HEK293 (cell line): Measurements from ENCODE around the gene TRPM7.
A peak's percentile ranks its signal among the peaks of the same experiment; 100 is the strongest.

Experiments used
- ATF2 ChIP-seq: fragments of 450-650 bp; formaldehyde crosslinking; IDR thresholded peaks from 2 replicates; pipeline ENCODE4 v1.5.1; 2016; ENCODE audit warnings: missing biosample characterization, missing genetic modification characterization, low read depth
- ELK4 ChIP-seq: IDR thresholded peaks from 2 replicates; pipeline ENCODE4 v1.6.1; 2011; ENCODE audit warnings: mild to moderate bottlenecking, low read depth, low read length, borderline replicate concordance
- HOXA7 ChIP-seq: sonication (generic); formaldehyde crosslinking; IDR thresholded peaks from 2 replicates; pipeline ENCODE4 v1.8.1; 2022; ENCODE audit warnings: missing genetic modification reagents, borderline replicate concordance
- MEIS1 ChIP-seq: sonication (generic); formaldehyde crosslinking; IDR thresholded peaks from 2 replicates; pipeline ENCODE4 v1.8.1; 2022; ENCODE audit warnings: missing genetic modification reagents, mild to moderate bottlenecking, borderline replicate concordance
- PATZ1 ChIP-seq: fragments of 450-650 bp; formaldehyde crosslinking; IDR thresholded peaks from 2 replicates; pipeline ENCODE4 v1.5.1; 2016; ENCODE audit warnings: missing biosample characterization, missing genetic modification characterization
- PRDM2 ChIP-seq: fragments of 450-650 bp; formaldehyde crosslinking; IDR thresholded peaks from 2 replicates; pipeline ENCODE4 v1.5.1; 2016; ENCODE audit warnings: missing biosample characterization, missing genetic modification characterization, borderline replicate concordance
- SCRT1 ChIP-seq: fragments of 450-650 bp; formaldehyde crosslinking; IDR thresholded peaks from 2 replicates; pipeline ENCODE4 v1.5.1; 2016; ENCODE audit warnings: missing biosample characterization, missing genetic modification characterization, borderline replicate concordance
- WT1 ChIP-seq: fragments of 450-650 bp; formaldehyde crosslinking; IDR thresholded peaks from 2 replicates; pipeline ENCODE4 v1.5.1; 2016; ENCODE audit warnings: missing biosample characterization, missing genetic modification characterization
- ZBTB21 ChIP-seq: fragments of 450-650 bp; formaldehyde crosslinking; IDR thresholded peaks from 2 replicates; pipeline ENCODE4 v1.5.1; 2017; ENCODE audit warnings: missing biosample characterization, missing genetic modification characterization
- ZBTB7A ChIP-seq: fragments of 450-650 bp; formaldehyde crosslinking; IDR thresholded peaks from 2 replicates; pipeline ENCODE4 v1.5.1; 2016; ENCODE audit warnings: low read depth, missing biosample characterization, missing genetic modification characterization
- ZFP37 ChIP-seq: fragments of 450-650 bp; formaldehyde crosslinking; IDR thresholded peaks from 2 replicates; pipeline ENCODE4 v1.5.1; 2016; ENCODE audit warnings: missing biosample characterization, missing genetic modification characterization
- ZNF23 ChIP-seq: fragments of 450-650 bp; formaldehyde crosslinking; IDR thresholded peaks from 2 replicates; pipeline ENCODE4 v1.5.1; 2016; ENCODE audit warnings: missing biosample characterization, missing genetic modification characterization, borderline replicate concordance
- ZNF280D ChIP-seq: fragments of 450-650 bp; formaldehyde crosslinking; IDR thresholded peaks from 2 replicates; pipeline ENCODE4 v1.5.1; 2016; ENCODE audit warnings: missing biosample characterization, missing genetic modification characterization
- ZNF335 ChIP-seq: fragments of 450-650 bp; formaldehyde crosslinking; conservative IDR thresholded peaks from 2 replicates; pipeline ENCODE4 v1.5.1; 2016; ENCODE audit warnings: missing biosample characterization, missing genetic modification characterization
- ZNF362 ChIP-seq: fragments of 450-650 bp; formaldehyde crosslinking; IDR thresholded peaks from 2 replicates; pipeline ENCODE4 v1.5.1; 2016; ENCODE audit warnings: missing biosample characterization, missing genetic modification characterization
- ZNF37A ChIP-seq: fragments of 450-650 bp; IDR thresholded peaks from 2 replicates; pipeline ENCODE4 v1.5.1; 2018; ENCODE audit warnings: missing biosample characterization, missing genetic modification characterization
- ZNF391 ChIP-seq: fragments of 450-650 bp; formaldehyde crosslinking; IDR thresholded peaks from 2 replicates; pipeline ENCODE4 v1.5.1; 2016; ENCODE audit warnings: low read depth, missing biosample characterization, missing genetic modification characterization, borderline replicate concordance
- ZNF549 ChIP-seq: fragments of 450-650 bp; IDR thresholded peaks from 2 replicates; pipeline ENCODE4 v1.5.1; 2018; ENCODE audit warnings: missing biosample characterization, missing genetic modification characterization, mild to moderate bottlenecking, inconsistent platforms, moderate library complexity
- ZNF571 ChIP-seq: fragments of 450-650 bp; formaldehyde crosslinking; IDR thresholded peaks from 2 replicates; pipeline ENCODE4 v1.5.0; 2017; ENCODE audit warnings: missing biosample characterization, missing genetic modification characterization
- ZNF621 ChIP-seq: fragments of 450-650 bp; formaldehyde crosslinking; IDR thresholded peaks from 2 replicates; pipeline ENCODE4 v1.5.1; 2017; ENCODE audit warnings: missing biosample characterization, missing genetic modification characterization
- ZNF624 ChIP-seq: fragments of 450-650 bp; formaldehyde crosslinking; IDR thresholded peaks from 2 replicates; pipeline ENCODE4 v1.5.1; 2017; ENCODE audit warnings: missing biosample characterization, missing genetic modification characterization
- ZNF660 ChIP-seq: fragments of 450-650 bp; IDR thresholded peaks from 2 replicates; pipeline ENCODE4 v1.5.1; 2018; ENCODE audit warnings: missing biosample characterization, mild to moderate bottlenecking, missing genetic modification characterization

The TRPM7 gene

GRCh38 chr15:50686469-50687301 is at the start of gene TRPM7 (continued):
- no peak for TF ChIP-seq PRDM2
- no peak; the same call in 1 of the 2 replicates for TF ChIP-seq ZNF549 (tag by site-specific recombination)
- TF ChIP-seq SCRT1 = no peak
- no peak for TF ChIP-seq ZNF37A (tag by site-specific recombination)
- peak; percentile 52 for TF ChIP-seq PATZ1 (tag by site-specific recombination)
- TF ChIP-seq ZNF621 = no peak
- TF ChIP-seq ZBTB21 (tag by site-specific recombination) = no peak
- no peak for TF ChIP-seq ZNF280D
- TF ChIP-seq MEIS1 (CRISPR knock-in tag) = no peak
- no peak for TF ChIP-seq ZNF571 (tag by site-specific recombination)
- no peak for TF ChIP-seq ZBTB7A (tag by site-specific recombination)
- no peak for TF ChIP-seq ATF2 (tag by site-specific recombination)
- TF ChIP-seq HOXA7 (CRISPR knock-in tag) = no peak
- no peak for TF ChIP-seq WT1 (tag by site-specific recombination)
- no peak for TF ChIP-seq ZNF660
- no peak for TF ChIP-seq ZNF23
- peak; percentile 96 for TF ChIP-seq ZNF335 (tag by site-specific recombination)
- TF ChIP-seq ELK4 = no peak
- TF ChIP-seq ZNF624 (tag by site-specific recombination) = no peak
- no peak for TF ChIP-seq ZNF362
- TF ChIP-seq ZFP37 (tag by site-specific recombination) = 0 out of 2 replicates have a peak, but pooled peaks have one; percentile 16
- no peak for TF ChIP-seq ZNF391
